Peyer's patch (tissue), 4 donors: ENCODE results near the gene ACKR2. TPM values are rescaled to one million over a fixed set of nuclear protein-coding genes. Genes with fewer than 3 reads are reported as not detected.

ENCODE experiments used
- DNase-seq, 3 donors: peaks; one replicate each; pipeline ENCODE4 v3.0.0-alpha.2; 2017 to 2019
- H3K27ac ChIP-seq, 4 donors: fragments of 200-600 bp; sonication (generic); one replicate each; pipeline ENCODE4 v1.5.1; 2016 to 2019
- H3K27me3 ChIP-seq, 2 donors: fragments of 200-600 bp; sonication (generic); one replicate each; pipeline ENCODE4 v1.5.1; 2019
- H3K36me3 ChIP-seq, 3 donors: fragments of 200-600 bp; sonication (generic); one replicate each; pipeline ENCODE4 v1.5.1; 2016 to 2019
- H3K4me1 ChIP-seq, 4 donors: fragments of 200-600 bp; sonication (generic); one replicate each; pipeline ENCODE4 v1.5.1; 2016 to 2019
- H3K4me3 ChIP-seq, 4 donors: fragments of 200-600 bp; sonication (generic); 1 replicate in 3 of 4; 2 replicates in 1 of 4; pipeline ENCODE4 v1.5.1; 2016 to 2019; ENCODE audit warnings: mild to moderate bottlenecking in 1 of 4
- H3K9me3 ChIP-seq, 4 donors: fragments of 200-600 bp; sonication (generic); one replicate each; pipeline ENCODE4 v1.5.1; 2016 to 2019; ENCODE audit warnings: mild to moderate bottlenecking in 1 of 4
- CTCF ChIP-seq, 6 experiments: fragments of 450-650 bp in 4 of 6; fragments of 200-600 bp in 2 of 6; sonication (generic) in 1 of 6; IDR thresholded peaks; one replicate each; pipeline ENCODE4 v1.5.1; 2017 to 2019; ENCODE audit warnings: antibody characterized with exemption in 6 of 6, mild to moderate bottlenecking in 3 of 6, moderate library complexity in 1 of 6
- POLR2A ChIP-seq, 2 donors: fragments of 450-650 bp; IDR thresholded peaks; one replicate each; pipeline ENCODE4 v1.5.1; 2017; ENCODE audit warnings: antibody characterized with exemption in 2 of 2, mild to moderate bottlenecking in 2 of 2, moderate library complexity in 2 of 2
- total RNA-seq, 4 donors: library from RNA; depleted of rRNA; stranded (reverse); fragments of >200 nt; gene quantifications; one replicate each; pipeline ENCODE4 v1.1.0, GENCODE V29; 2016

Gene ACKR2
- total RNA-seq, result 10 to 100 TPM in 1 of 4 donors, 1 to 10 TPM in 2, under 1 TPM in 1; 0.83 to 10.1 (median 3.7) TPM

GRCh38 chr3:42809202-42809601 is at the start of gene ACKR2:
Gene ACKR2, plus strand, starts transcription at chr3:42809445. Its CDS starts 55,058 bp downstream, at chr3:42864503.
- Histone ChIP-seq H3K27me3 (no peaks in the 10 kb centered on the region), H3K4me3 (no peak within 1 kb of the TSS), H3K9me3 (no peaks in the 10 kb centered on the region), H3K4me1 (peaks cover 0 to 14% (median 0%) of the 10 kb centered on the region in 4 donors), H3K36me3 (no peaks in the 10 kb centered on the region), H3K27ac (no peak within 1 kb of the TSS)
- TF ChIP-seq CTCF (IDR thresholded peaks at IDR 0.05), result no peak
- TF ChIP-seq POLR2A (IDR thresholded peaks at IDR 0.05), result no peak
- DNase-seq, result no peak

- Histone ChIP-seq H3K36me3 (no peaks in the 10 kb centered on the region), H3K27ac (peak overlapping the region in 1 of 4 donors; percentile 1), H3K9me3 (no peaks in the 10 kb centered on the region), H3K4me1 (no peaks in the 10 kb centered on the region), H3K27me3 (no peaks in the 10 kb centered on the region), H3K4me3 (no peak overlapping the region)
- peak in 1 of 3 donors; percentile 39 for DNase-seq
- TF ChIP-seq POLR2A (IDR thresholded peaks at IDR 0.05), result no peak
- TF ChIP-seq CTCF (IDR thresholded peaks at IDR 0.05), result no peak
Measured at GRCh38 chr3:42762046-42762724, 47.1 kb upstream of the ACKR2 start.

- Histone ChIP-seq H3K36me3 (no peaks in the 10 kb centered on the region), H3K4me3 (no peak overlapping the region), H3K27ac (no peak overlapping the region), H3K4me1 (no peaks in the 10 kb centered on the region), H3K9me3 (no peaks in the 10 kb centered on the region), H3K27me3 (no peaks in the 10 kb centered on the region)
- DNase-seq, result no peak
- no peak for TF ChIP-seq CTCF (IDR thresholded peaks at IDR 0.05)
- TF ChIP-seq POLR2A (IDR thresholded peaks at IDR 0.05), result no peak
Measured at GRCh38 chr3:42763021-42763420, 46.2 kb upstream of the ACKR2 start.

- Histone ChIP-seq H3K36me3 (no peaks in the 10 kb centered on the region), H3K4me3 (no peak overlapping the region), H3K27ac (no peak overlapping the region), H3K9me3 (no peaks in the 10 kb centered on the region), H3K27me3 (no peaks in the 10 kb centered on the region), H3K4me1 (no peaks in the 10 kb centered on the region)
- TF ChIP-seq CTCF (IDR thresholded peaks at IDR 0.05), result no peak
- TF ChIP-seq POLR2A (IDR thresholded peaks at IDR 0.05), result no peak
- no peak for DNase-seq
Measured at GRCh38 chr3:42764115-42764514, 45.1 kb upstream of the ACKR2 start.

GRCh38 chr3:42764561-42765295 is 44.5 kb upstream of the ACKR2 start:
- TF ChIP-seq POLR2A (IDR thresholded peaks at IDR 0.05) (no peak), CTCF (IDR thresholded peaks at IDR 0.05) (no peak)
- H3K4me3 ChIP-seq, result no peak overlapping the region
- DNase-seq, result no peak
- H3K9me3 ChIP-seq, result no peaks in the 10 kb centered on the region
- no peak overlapping the region for H3K27ac ChIP-seq
- no peaks in the 10 kb centered on the region for H3K36me3 ChIP-seq
- no peaks in the 10 kb centered on the region for H3K27me3 ChIP-seq
- no peaks in the 10 kb centered on the region for H3K4me1 ChIP-seq
